Measurements from ENCODE around the gene FAM3A.

- TF ChIP-seq CTCF (IDR thresholded peaks at IDR 0.05 in 8 of 11, conservative IDR thresholded peaks at IDR 0.05 in 3 of 11): no peak
- TF ChIP-seq POLR2A (IDR thresholded peaks at IDR 0.05): no peak
Observed at GRCh38 chrX:154541589-154541895, 25.5 kb upstream of the FAM3A start.

All from spleen (tissue), 7 donors.